HEK293 (cell line): ENCODE measurements around the gene TMEM35A.

ENCODE experiments used
- TF ChIP-seq, protein P1 (sequence below): fragments of 450-650 bp; formaldehyde crosslinking; IDR thresholded peaks from 2 replicates; pipeline ENCODE4 v1.5.1; 2016; ENCODE audit warnings: missing biosample characterization, missing genetic modification characterization
- TF ChIP-seq, protein P2 (sequence below): fragments of 450-650 bp; formaldehyde crosslinking; IDR thresholded peaks from 2 replicates; pipeline ENCODE4 v1.5.1; 2016; ENCODE audit warnings: missing biosample characterization, missing genetic modification characterization, low read depth

DNA sequence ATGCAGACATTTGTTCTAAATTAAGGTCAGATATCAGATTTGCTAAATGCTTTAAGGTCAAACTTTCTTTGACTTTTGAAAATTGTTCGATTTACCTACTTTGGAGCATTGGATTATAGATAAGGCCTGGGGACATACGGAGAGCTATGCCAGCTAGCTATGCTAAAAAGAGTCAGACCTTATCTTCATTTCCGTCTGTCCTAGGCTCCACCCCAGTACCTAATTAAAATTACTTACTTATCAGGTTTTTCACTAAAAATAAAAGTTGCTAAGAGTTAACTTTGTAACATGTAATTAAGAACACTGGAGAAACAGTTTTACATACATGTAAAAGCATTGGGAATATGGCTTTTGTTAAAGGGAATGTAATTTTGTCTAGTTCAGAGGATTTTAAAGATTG lies 7.1 kb upstream of the TMEM35A start:
- TF ChIP-seq, protein P1, sequence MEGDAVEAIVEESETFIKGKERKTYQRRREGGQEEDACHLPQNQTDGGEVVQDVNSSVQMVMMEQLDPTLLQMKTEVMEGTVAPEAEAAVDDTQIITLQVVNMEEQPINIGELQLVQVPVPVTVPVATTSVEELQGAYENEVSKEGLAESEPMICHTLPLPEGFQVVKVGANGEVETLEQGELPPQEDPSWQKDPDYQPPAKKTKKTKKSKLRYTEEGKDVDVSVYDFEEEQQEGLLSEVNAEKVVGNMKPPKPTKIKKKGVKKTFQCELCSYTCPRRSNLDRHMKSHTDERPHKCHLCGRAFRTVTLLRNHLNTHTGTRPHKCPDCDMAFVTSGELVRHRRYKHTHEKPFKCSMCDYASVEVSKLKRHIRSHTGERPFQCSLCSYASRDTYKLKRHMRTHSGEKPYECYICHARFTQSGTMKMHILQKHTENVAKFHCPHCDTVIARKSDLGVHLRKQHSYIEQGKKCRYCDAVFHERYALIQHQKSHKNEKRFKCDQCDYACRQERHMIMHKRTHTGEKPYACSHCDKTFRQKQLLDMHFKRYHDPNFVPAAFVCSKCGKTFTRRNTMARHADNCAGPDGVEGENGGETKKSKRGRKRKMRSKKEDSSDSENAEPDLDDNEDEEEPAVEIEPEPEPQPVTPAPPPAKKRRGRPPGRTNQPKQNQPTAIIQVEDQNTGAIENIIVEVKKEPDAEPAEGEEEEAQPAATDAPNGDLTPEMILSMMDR (tag by site-specific recombination) = no peak
- TF ChIP-seq, protein P2, sequence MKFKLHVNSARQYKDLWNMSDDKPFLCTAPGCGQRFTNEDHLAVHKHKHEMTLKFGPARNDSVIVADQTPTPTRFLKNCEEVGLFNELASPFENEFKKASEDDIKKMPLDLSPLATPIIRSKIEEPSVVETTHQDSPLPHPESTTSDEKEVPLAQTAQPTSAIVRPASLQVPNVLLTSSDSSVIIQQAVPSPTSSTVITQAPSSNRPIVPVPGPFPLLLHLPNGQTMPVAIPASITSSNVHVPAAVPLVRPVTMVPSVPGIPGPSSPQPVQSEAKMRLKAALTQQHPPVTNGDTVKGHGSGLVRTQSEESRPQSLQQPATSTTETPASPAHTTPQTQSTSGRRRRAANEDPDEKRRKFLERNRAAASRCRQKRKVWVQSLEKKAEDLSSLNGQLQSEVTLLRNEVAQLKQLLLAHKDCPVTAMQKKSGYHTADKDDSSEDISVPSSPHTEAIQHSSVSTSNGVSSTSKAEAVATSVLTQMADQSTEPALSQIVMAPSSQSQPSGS = no peak
